Thoracic aorta (tissue), 2 donors: ENCODE data around the gene TRPM3. TPM values are rescaled to one million over a fixed set of nuclear protein-coding genes. Genes with fewer than 3 reads are reported as not detected.

Experiments used
- ATAC-seq: fragments of 150-250 bp; one replicate; pipeline ENCODE4 v1.8.0; 2017; ENCODE audit warnings: low read depth; ENCODE audit not compliant: insufficient number of reproducible peaks, low FRiP score
- DNase-seq: peaks from one replicate; pipeline ENCODE4 v3.0.0-alpha.2; 2020; ENCODE audit warnings: low spot score
- H3K27ac ChIP-seq, 2 donors: fragments of 200-600 bp; sonication (generic); 1 replicate in 1 of 2; 2 replicates in 1 of 2; pipeline ENCODE4 v1.5.1; 2016; ENCODE audit warnings: mild to moderate bottlenecking in 2 of 2, moderate library complexity in 2 of 2
- H3K27me3 ChIP-seq: fragments of 200-600 bp; sonication (generic); replicated peaks from 2 replicates; pipeline ENCODE4 v1.6.0; 2016; ENCODE audit warnings: mild to moderate bottlenecking; ENCODE audit not compliant: insufficient read depth
- H3K36me3 ChIP-seq: fragments of 200-600 bp; sonication (generic); one replicate; pipeline ENCODE4 v1.5.1; 2016
- H3K4me1 ChIP-seq, 2 donors: fragments of 200-600 bp; sonication (generic); 1 replicate in 1 of 2; 2 replicates in 1 of 2; pipeline versions ENCODE4 v1.5.1 to v1.6.0; 2016; ENCODE audit warnings: low read depth in 2 of 2, mild to moderate bottlenecking in 1 of 2; ENCODE audit not compliant: control insufficient read depth in 1 of 2
- H3K4me3 ChIP-seq: fragments of 200-600 bp; sonication (generic); 2 replicates; pipeline ENCODE4 v1.5.1; 2016; ENCODE audit warnings: mild to moderate bottlenecking
- H3K9me3 ChIP-seq: fragments of 200-600 bp; sonication (generic); 2 replicates; pipeline ENCODE4 v1.5.1; 2016
- total RNA-seq, 2 donors: library from RNA; depleted of rRNA; stranded (reverse); fragments of >200 nt; gene quantifications; one replicate each; pipeline versions ENCODE4 v1.1.0 to v1.2.3, GENCODE V29; 2016
- TF ChIP-seq, protein P1 (sequence below): fragments of 200-600 bp; sonication (generic); IDR thresholded peaks from one replicate; pipeline ENCODE4 v1.5.1; 2019; ENCODE audit warnings: antibody characterized with exemption

The TRPM3 gene
- total RNA-seq, 2 donors from 2014 or later, result 2.1 to 5.0 TPM

- Histone ChIP-seq H3K4me1 (no peaks in the 10 kb centered on the region), H3K4me3 (no peak overlapping the region), H3K27ac (no peak overlapping the region), H3K9me3 (no peaks in the 10 kb centered on the region), H3K27me3 (no peaks in the 10 kb centered on the region), H3K36me3 (no peaks in the 10 kb centered on the region)
- DNase-seq, result no peak
- ATAC-seq, result no peak
- TF ChIP-seq, protein P1, sequence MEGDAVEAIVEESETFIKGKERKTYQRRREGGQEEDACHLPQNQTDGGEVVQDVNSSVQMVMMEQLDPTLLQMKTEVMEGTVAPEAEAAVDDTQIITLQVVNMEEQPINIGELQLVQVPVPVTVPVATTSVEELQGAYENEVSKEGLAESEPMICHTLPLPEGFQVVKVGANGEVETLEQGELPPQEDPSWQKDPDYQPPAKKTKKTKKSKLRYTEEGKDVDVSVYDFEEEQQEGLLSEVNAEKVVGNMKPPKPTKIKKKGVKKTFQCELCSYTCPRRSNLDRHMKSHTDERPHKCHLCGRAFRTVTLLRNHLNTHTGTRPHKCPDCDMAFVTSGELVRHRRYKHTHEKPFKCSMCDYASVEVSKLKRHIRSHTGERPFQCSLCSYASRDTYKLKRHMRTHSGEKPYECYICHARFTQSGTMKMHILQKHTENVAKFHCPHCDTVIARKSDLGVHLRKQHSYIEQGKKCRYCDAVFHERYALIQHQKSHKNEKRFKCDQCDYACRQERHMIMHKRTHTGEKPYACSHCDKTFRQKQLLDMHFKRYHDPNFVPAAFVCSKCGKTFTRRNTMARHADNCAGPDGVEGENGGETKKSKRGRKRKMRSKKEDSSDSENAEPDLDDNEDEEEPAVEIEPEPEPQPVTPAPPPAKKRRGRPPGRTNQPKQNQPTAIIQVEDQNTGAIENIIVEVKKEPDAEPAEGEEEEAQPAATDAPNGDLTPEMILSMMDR, result no peak
These were observed 24.9 kb downstream of the TRPM3 start for GRCh38 chr9:71096421-71097108.

DNA sequence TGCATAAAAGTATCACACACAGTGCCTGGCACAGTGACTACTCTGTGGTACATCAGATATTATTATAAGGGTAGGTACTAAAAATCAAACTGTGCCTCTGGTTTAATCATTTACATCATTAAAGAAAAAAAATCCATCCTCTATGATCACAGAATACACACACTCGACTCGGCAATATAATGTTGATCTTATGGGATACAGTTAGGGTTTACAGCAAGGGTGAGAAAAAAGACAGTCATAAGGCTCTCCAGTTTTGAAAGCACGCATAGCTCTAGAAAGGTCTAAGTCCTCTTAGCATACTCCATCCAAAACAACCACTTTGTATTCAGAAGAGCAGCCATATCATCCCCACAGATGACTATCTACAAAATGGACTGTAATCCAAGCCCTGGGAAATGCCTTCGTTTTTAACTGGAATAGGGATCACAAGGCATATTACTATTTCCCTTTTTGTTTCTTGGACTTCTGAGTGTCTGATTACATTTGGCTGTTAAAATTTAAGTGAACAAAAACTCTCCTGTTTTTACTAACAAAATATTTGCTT, 26.6 kb downstream of the TRPM3 start:
- Histone ChIP-seq H3K27me3 (no peaks in the 10 kb centered on the region), H3K4me1 (no peaks in the 10 kb centered on the region), H3K27ac (no peak overlapping the region), H3K9me3 (no peaks in the 10 kb centered on the region), H3K36me3 (no peaks in the 10 kb centered on the region), H3K4me3 (no peak overlapping the region)
- DNase-seq (no peak), ATAC-seq (no peak)
- TF ChIP-seq, protein P1, result no peak

- DNase-seq (no peak), ATAC-seq (no peak)
- Histone ChIP-seq H3K36me3 (no peaks in the 10 kb centered on the region), H3K9me3 (no peaks in the 10 kb centered on the region), H3K27ac (no peak overlapping the region), H3K27me3 (no peaks in the 10 kb centered on the region), H3K4me3 (no peak overlapping the region), H3K4me1 (no peaks in the 10 kb centered on the region)
- TF ChIP-seq, protein P1, result no peak
These were observed 30.5 kb downstream of the TRPM3 start for GRCh38 chr9:71090896-71091295.

DNA sequence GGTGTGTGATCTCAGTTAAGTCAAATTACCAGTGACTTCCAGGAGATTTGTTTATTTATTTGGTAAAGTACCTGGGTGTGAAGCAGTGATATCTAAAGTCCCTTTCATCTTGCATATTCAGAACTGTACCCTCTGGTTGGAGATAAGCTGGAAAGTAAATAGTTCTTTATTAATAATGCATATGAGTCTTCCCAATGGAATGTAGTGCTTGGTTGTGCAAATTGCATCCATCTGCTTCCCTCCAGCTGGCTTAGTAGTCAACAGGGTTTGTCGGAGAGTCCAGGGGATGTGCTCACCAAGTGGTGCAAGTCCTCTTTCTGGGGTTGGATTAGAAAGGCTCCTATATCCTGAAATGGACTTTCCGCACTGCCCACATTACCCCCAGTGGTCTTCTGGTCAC, 42.0 kb downstream of the TRPM3 start:
- H3K27ac ChIP-seq, result no peak overlapping the region
- H3K4me3 ChIP-seq, result no peak overlapping the region
- TF ChIP-seq, protein P1, result no peak
- no peaks in the 10 kb centered on the region for H3K27me3 ChIP-seq
- H3K36me3 ChIP-seq, result no peaks in the 10 kb centered on the region
- ATAC-seq (no peak), DNase-seq (no peak)
- H3K9me3 ChIP-seq, result no peaks in the 10 kb centered on the region
- no peaks in the 10 kb centered on the region for H3K4me1 ChIP-seq

- H3K4me1 ChIP-seq, result no peaks in the 10 kb centered on the region
- DNase-seq, result no peak
- H3K27me3 ChIP-seq, result no peaks in the 10 kb centered on the region
- H3K4me3 ChIP-seq, result no peak overlapping the region
- no peak for ATAC-seq
- no peak overlapping the region for H3K27ac ChIP-seq
- H3K9me3 ChIP-seq, result no peaks in the 10 kb centered on the region
- TF ChIP-seq, protein P1, result no peak
- H3K36me3 ChIP-seq, result no peaks in the 10 kb centered on the region
These were observed 45.3 kb downstream of the TRPM3 start for GRCh38 chr9:71076096-71076495.
